Sigmoid colon (tissue), 7 donors: ENCODE data around the gene ALDH1A1. TPM values are rescaled to one million over a fixed set of nuclear protein-coding genes. Genes with fewer than 3 reads are reported as not detected.

ENCODE experiments used
- DNase-seq: peaks from one replicate; pipeline ENCODE4 v3.0.0-alpha.2; 2019
- H3K27ac ChIP-seq, 4 donors: fragments of 200-600 bp; sonication (generic); one replicate each; pipeline ENCODE4 v1.5.1; 2016 to 2019; ENCODE audit warnings: mild to moderate bottlenecking in 1 of 4
- H3K27me3 ChIP-seq, 3 donors: fragments of 200-600 bp; sonication (generic); one replicate each; pipeline ENCODE4 v1.5.1; 2019; ENCODE audit warnings: mild to moderate bottlenecking in 1 of 3
- H3K36me3 ChIP-seq, 4 donors: fragments of 200-600 bp; sonication (generic); one replicate each; pipeline ENCODE4 v1.5.1; 2016 to 2019
- H3K4me1 ChIP-seq, 4 donors: fragments of 200-600 bp; sonication (generic); one replicate each; pipeline ENCODE4 v1.5.1; 2017 to 2019
- H3K4me3 ChIP-seq, 4 donors: fragments of 200-600 bp; sonication (generic); one replicate each; pipeline ENCODE4 v1.5.1; 2017 to 2019; ENCODE audit warnings: mild to moderate bottlenecking in 2 of 4, moderate library complexity in 1 of 4
- H3K9me3 ChIP-seq, 4 donors: fragments of 200-600 bp in 3 of 4; sonication (generic) in 3 of 4; one replicate each; pipeline versions ENCODE4 v1.5.1 to v1.6.1; 2013 to 2019
- EP300 ChIP-seq, 4 donors: sonication (generic); formaldehyde crosslinking; IDR thresholded peaks; one replicate each; pipeline ENCODE4 v1.6.1; 2017; ENCODE audit warnings: antibody characterized with exemption in 4 of 4
- POLR2A ChIP-seq, 2 donors: fragments of 450-650 bp; IDR thresholded peaks; one replicate each; pipeline ENCODE4 v1.6.1; 2016; ENCODE audit warnings: antibody characterized with exemption in 2 of 2, mild to moderate bottlenecking in 2 of 2, moderate library complexity in 2 of 2
- POLR2AphosphoS5 ChIP-seq, 4 donors: sonication (generic); formaldehyde crosslinking; IDR thresholded peaks; one replicate each; pipeline ENCODE4 v1.6.1; 2017; ENCODE audit warnings: antibody characterized with exemption in 4 of 4
- WGBS, 2 donors: extraction: QIAGEN DNeasy Blood & Tissue Kit; methylation state at CpG; one replicate each; pipeline ENCODE4 v1.1.7; 2013; 5-methylcytosine and 5-hydroxymethylcytosine counted together
- intact Hi-C: fragments of 100-400 bp; cut with DNase I; formaldehyde crosslinking; loops from one replicate; pipeline ENCODE4 v1.15.1; 2023
- polyA plus RNA-seq, 3 donors: library from polyadenylated mRNA; stranded (reverse); fragments of 200-250 nt; gene quantifications; one replicate each; pipeline ENCODE4 v1.2.3, GENCODE V29; 2013
- total RNA-seq, 4 donors: library from RNA; depleted of rRNA; stranded (reverse); fragments of >200 nt; gene quantifications; one replicate each; pipeline ENCODE4 v1.1.0, GENCODE V29; 2016
- TF ChIP-seq, protein P1 (sequence below), 4 experiments: fragments of 450-650 bp in 3 of 4; fragments of 200-600 bp in 1 of 4; IDR thresholded peaks; one replicate each; pipeline ENCODE4 v1.5.1; 2016 to 2019; ENCODE audit warnings: antibody characterized with exemption in 4 of 4, mild to moderate bottlenecking in 3 of 4, moderate library complexity in 2 of 4
- donor health status: healthy with polysubstance abuse.
- donor health status: Bipolar disorder and iron deficiency.
- donor health status: healthy.

ALDH1A1 gene
- total and polyA plus RNA-seq, 7 donors = 52.6 to 353 (median 241) TPM

DNA sequence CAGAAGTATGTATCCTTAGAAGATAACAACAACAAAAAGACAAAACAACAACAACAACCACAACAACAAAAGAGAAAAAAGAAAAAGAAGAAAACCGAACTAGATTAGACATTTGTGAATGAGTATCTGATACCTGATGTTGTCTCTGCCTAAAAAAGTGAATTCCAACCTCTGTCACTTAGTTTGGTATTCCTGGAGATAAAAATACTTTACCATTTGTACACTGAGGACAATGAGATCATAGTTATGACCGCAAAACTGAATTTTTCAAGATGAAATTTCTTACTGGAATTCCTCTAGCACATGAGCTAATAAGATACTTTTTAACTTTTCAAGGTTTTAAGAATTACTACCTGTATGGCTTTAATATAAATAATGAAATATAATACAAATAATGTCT is 54.5 kb downstream of the ALDH1A1 start:
- intact Hi-C loops = no loop called here
- H3K4me1 ChIP-seq = peaks cover 0 to 60% (median 33%) of the 10 kb centered on the region in 4 donors
- no peak for DNase-seq
- H3K4me3 ChIP-seq = no peak overlapping the region
- WGBS, 2 donors = 91 to 99% methylated on average over 2 of the region's 2 CpGs
- no peaks in the 10 kb centered on the region for H3K9me3 ChIP-seq
- TF ChIP-seq POLR2AphosphoS5 (IDR thresholded peaks at IDR 0.05) (no peak), POLR2A (IDR thresholded peaks at IDR 0.05) (no peak), EP300 (IDR thresholded peaks at IDR 0.05) (no peak)
- TF ChIP-seq, protein P1, sequence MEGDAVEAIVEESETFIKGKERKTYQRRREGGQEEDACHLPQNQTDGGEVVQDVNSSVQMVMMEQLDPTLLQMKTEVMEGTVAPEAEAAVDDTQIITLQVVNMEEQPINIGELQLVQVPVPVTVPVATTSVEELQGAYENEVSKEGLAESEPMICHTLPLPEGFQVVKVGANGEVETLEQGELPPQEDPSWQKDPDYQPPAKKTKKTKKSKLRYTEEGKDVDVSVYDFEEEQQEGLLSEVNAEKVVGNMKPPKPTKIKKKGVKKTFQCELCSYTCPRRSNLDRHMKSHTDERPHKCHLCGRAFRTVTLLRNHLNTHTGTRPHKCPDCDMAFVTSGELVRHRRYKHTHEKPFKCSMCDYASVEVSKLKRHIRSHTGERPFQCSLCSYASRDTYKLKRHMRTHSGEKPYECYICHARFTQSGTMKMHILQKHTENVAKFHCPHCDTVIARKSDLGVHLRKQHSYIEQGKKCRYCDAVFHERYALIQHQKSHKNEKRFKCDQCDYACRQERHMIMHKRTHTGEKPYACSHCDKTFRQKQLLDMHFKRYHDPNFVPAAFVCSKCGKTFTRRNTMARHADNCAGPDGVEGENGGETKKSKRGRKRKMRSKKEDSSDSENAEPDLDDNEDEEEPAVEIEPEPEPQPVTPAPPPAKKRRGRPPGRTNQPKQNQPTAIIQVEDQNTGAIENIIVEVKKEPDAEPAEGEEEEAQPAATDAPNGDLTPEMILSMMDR (IDR thresholded peaks at IDR 0.05) = no peak
- H3K27ac ChIP-seq = peak overlapping the region; percentile 10 to 72 (median 56)
- peaks cover 0 to 14% (median 0%) of the 10 kb centered on the region in 4 donors for H3K36me3 ChIP-seq
- no peaks in the 10 kb centered on the region for H3K27me3 ChIP-seq

GRCh38 chr9:72897069-72897649 is 55.7 kb downstream of the ALDH1A1 start:
- peaks cover 0 to 11% (median 0%) of the 10 kb centered on the region in 4 donors for H3K36me3 ChIP-seq
- intact Hi-C loops = no loop called here
- H3K9me3 ChIP-seq = no peaks in the 10 kb centered on the region
- DNase-seq = no peak
- H3K27me3 ChIP-seq = no peaks in the 10 kb centered on the region
- peak in 2 of 4 donors; percentile 32 to 33 for TF ChIP-seq POLR2AphosphoS5 (IDR thresholded peaks at IDR 0.05)
- TF ChIP-seq, protein P1 (IDR thresholded peaks at IDR 0.05) = no peak
- peak overlapping the region in 2 of 4 donors; percentile 71 to 72 for H3K27ac ChIP-seq
- 78 to 94% methylated on average over 3 of the region's 3 CpGs for WGBS, 2 donors
- no peak overlapping the region for H3K4me3 ChIP-seq
- H3K4me1 ChIP-seq = peaks cover 0 to 66% (median 33%) of the 10 kb centered on the region in 4 donors

- Histone ChIP-seq H3K27me3 (no peaks in the 10 kb centered on the region), H3K27ac (peak overlapping the region in 1 of 4 donors; percentile 71), H3K4me3 (no peak overlapping the region), H3K36me3 (peaks cover 0 to 14% (median 0%) of the 10 kb centered on the region in 4 donors), H3K4me1 (peaks cover 0 to 60% (median 30%) of the 10 kb centered on the region in 4 donors), H3K9me3 (no peaks in the 10 kb centered on the region)
- no peak for TF ChIP-seq EP300 (IDR thresholded peaks at IDR 0.05)
- TF ChIP-seq POLR2AphosphoS5 (IDR thresholded peaks at IDR 0.05) = no peak
- TF ChIP-seq, protein P1 (IDR thresholded peaks at IDR 0.05) = no peak
- 93% methylated on average over 1 of the region's 1 CpG for WGBS, 2 donors
- no peak for DNase-seq
- intact Hi-C loops = no loop called here
These were observed 56.4 kb downstream of the ALDH1A1 start for GRCh38 chr9:72896439-72896838.

DNA sequence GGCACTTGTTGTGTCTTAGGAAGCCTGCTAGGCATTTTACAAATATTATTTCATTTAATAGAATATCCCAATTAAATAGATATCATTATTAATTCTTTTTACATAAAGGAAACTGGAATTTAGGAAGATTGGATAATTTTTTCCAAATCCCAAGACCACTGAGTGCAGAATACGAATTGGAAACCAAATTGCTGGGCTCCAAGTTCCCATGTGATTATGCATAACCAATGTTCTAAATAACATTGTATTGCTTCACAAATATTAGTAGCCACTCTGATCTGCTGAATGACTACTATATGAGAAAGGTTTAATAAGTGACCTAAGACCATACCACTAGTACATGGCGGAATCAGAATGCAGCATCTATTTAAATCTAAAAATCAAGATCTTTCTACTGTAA is 57.7 kb downstream of the ALDH1A1 start:
- intact Hi-C loops = no loop called here
- TF ChIP-seq, protein P1 (IDR thresholded peaks at IDR 0.05) = no peak
- TF ChIP-seq POLR2A (IDR thresholded peaks at IDR 0.05) (no peak), EP300 (IDR thresholded peaks at IDR 0.05) (no peak), POLR2AphosphoS5 (IDR thresholded peaks at IDR 0.05) (no peak)
- H3K4me1 ChIP-seq = peaks cover 0 to 53% (median 25%) of the 10 kb centered on the region in 4 donors

DNA sequence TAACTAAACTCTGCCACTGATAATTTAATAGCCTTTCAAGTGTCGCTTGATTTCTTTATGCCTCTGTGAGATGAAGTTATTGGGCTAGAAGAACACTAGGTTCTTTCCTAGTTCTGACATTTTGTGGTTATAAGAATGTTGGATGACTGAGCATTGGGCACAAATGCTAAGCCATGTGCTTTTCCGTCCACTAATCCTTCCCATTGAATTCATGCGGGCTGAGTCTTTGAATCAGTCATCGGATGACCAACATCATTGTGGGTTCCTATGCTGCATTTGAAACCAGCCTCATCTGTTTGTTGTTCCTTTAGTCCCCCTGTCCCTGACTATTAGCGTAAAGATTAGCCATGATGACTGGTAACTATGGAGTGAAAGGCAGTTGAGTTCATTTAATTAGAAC is 58.5 kb downstream of the ALDH1A1 start:
- TF ChIP-seq EP300 (IDR thresholded peaks at IDR 0.05) (no peak), POLR2AphosphoS5 (IDR thresholded peaks at IDR 0.05) (no peak), POLR2A (IDR thresholded peaks at IDR 0.05) (no peak)
- TF ChIP-seq, protein P1 (IDR thresholded peaks at IDR 0.05) = no peak
- no peak for DNase-seq
- intact Hi-C loops = no loop called here

More for the DNA sequence above, 57.7 kb downstream of the ALDH1A1 start:
- WGBS, 2 donors = 94 to 95% methylated on average over 2 of the region's 2 CpGs
- Histone ChIP-seq H3K4me3 (no peak overlapping the region), H3K36me3 (peaks cover 0 to 28% (median 0%) of the 10 kb centered on the region in 4 donors), H3K27me3 (no peaks in the 10 kb centered on the region), H3K27ac (no peak overlapping the region), H3K9me3 (no peaks in the 10 kb centered on the region)
- DNase-seq = no peak

More for the DNA sequence above, 58.5 kb downstream of the ALDH1A1 start:
- peaks cover 0 to 35% (median 4%) of the 10 kb centered on the region in 4 donors for H3K36me3 ChIP-seq
- H3K27ac ChIP-seq = no peak overlapping the region
- H3K27me3 ChIP-seq = no peaks in the 10 kb centered on the region
- peaks cover 0 to 50% (median 19%) of the 10 kb centered on the region in 4 donors for H3K4me1 ChIP-seq
- no peak overlapping the region for H3K4me3 ChIP-seq
- H3K9me3 ChIP-seq = no peaks in the 10 kb centered on the region
- WGBS, 2 donors = 95 to 99% methylated on average over 5 of the region's 5 CpGs
